ENCODE results near the gene PGP. TPM values are rescaled to one million over a fixed set of nuclear protein-coding genes. Genes with fewer than 3 reads are reported as not detected.

The PGP gene
- total RNA-seq, 4 donors from 2014 or later, result 21.7 to 25.6 (median 23.1) TPM

- DNase-seq, result no peak
- no peaks in the 10 kb centered on the region for H3K27me3 ChIP-seq
- H3K9me3 ChIP-seq, result no peaks in the 10 kb centered on the region
- TF ChIP-seq POLR2A (IDR thresholded peaks at IDR 0.05) (no peak), CTCF (IDR thresholded peaks at IDR 0.05) (no peak)
- H3K36me3 ChIP-seq, result peaks cover 0 to 41% (median 0%) of the 10 kb centered on the region in 3 donors
- no peak overlapping the region for H3K4me3 ChIP-seq
- H3K27ac ChIP-seq, result no peak overlapping the region
- H3K4me1 ChIP-seq, result peaks cover 0 to 19% (median 11%) of the 10 kb centered on the region in 4 donors
Observed at GRCh38 chr16:2226918-2227317, 12.3 kb upstream of the PGP start.

GRCh38 chr16:2226245-2226793, 11.7 kb upstream of the PGP start:
- no peak overlapping the region for H3K27ac ChIP-seq
- TF ChIP-seq CTCF (IDR thresholded peaks at IDR 0.05) (no peak), POLR2A (IDR thresholded peaks at IDR 0.05) (no peak)
- DNase-seq, result no peak
- no peak overlapping the region for H3K4me3 ChIP-seq
- H3K9me3 ChIP-seq, result no peaks in the 10 kb centered on the region
- peaks cover 0 to 19% (median 11%) of the 10 kb centered on the region in 4 donors for H3K4me1 ChIP-seq
- H3K27me3 ChIP-seq, result no peaks in the 10 kb centered on the region
- H3K36me3 ChIP-seq, result peaks cover 0 to 35% (median 0%) of the 10 kb centered on the region in 3 donors

- peaks cover 0 to 13% (median 0%) of the 10 kb centered on the region in 3 donors for H3K36me3 ChIP-seq
- peak; percentile 23 to 72 (median 66) for DNase-seq
Observed at GRCh38 chr16:2223942-2224486, 9.4 kb upstream of the PGP start.

GRCh38 chr16:2223221-2223941, 8.7 kb upstream of the PGP start, which contains the start of gene E4F1:
E4F1 (plus strand) TSS chr16:2223591; CDS start chr16:2223614, 23 bp downstream.
- no peaks in the 10 kb centered on the region for H3K27me3 ChIP-seq
- peak within 1 kb of the TSS; percentile 85 to 91 (median 87) for H3K27ac ChIP-seq
- TF ChIP-seq POLR2A (IDR thresholded peaks at IDR 0.05) (peak; percentile 78 to 88), CTCF (IDR thresholded peaks at IDR 0.05) (peak in 1 of 6 experiments; percentile 22)
- H3K36me3 ChIP-seq, result peaks cover 0 to 7% (median 0%) of the 10 kb centered on the region in 3 donors
- peak within 1 kb of the TSS; percentile 84 to 100 (median 91) for H3K4me3 ChIP-seq
- peak; percentile 100 for DNase-seq
- peaks cover 0 to 19% (median 11%) of the 10 kb centered on the region in 4 donors for H3K4me1 ChIP-seq
- H3K9me3 ChIP-seq, result no peaks in the 10 kb centered on the region

More at GRCh38 chr16:2223942-2224486, 9.4 kb upstream of the PGP start:
- Histone ChIP-seq H3K9me3 (no peaks in the 10 kb centered on the region), H3K4me1 (peaks cover 0 to 19% (median 11%) of the 10 kb centered on the region in 4 donors), H3K27me3 (no peaks in the 10 kb centered on the region), H3K27ac (peak overlapping the region; percentile 85 to 91 (median 87)), H3K4me3 (peak overlapping the region; percentile 84 to 100 (median 91))
- TF ChIP-seq POLR2A (IDR thresholded peaks at IDR 0.05), result no peak
- TF ChIP-seq CTCF (IDR thresholded peaks at IDR 0.05), result peak in 3 of 6 experiments; percentile 18 to 40 (median 27)

GRCh38 chr16:2216330-2216729, 1.7 kb upstream of the PGP start:
- Histone ChIP-seq H3K36me3 (no peaks in the 10 kb centered on the region), H3K4me3 (no peak overlapping the region), H3K4me1 (peaks cover 0 to 20% (median 3%) of the 10 kb centered on the region in 4 donors), H3K27ac (no peak overlapping the region), H3K9me3 (no peaks in the 10 kb centered on the region), H3K27me3 (no peaks in the 10 kb centered on the region)
- no peak for TF ChIP-seq POLR2A (IDR thresholded peaks at IDR 0.05)
- no peak for TF ChIP-seq CTCF (IDR thresholded peaks at IDR 0.05)
- no peak for DNase-seq

Data from Peyer's patch (tissue), 4 donors.